ENCODE results near the gene PPP4R3A.
A peak's percentile ranks its signal among the peaks of the same experiment; 100 is the strongest.
"Not testable (repeated sequence)": the region's sequence is repeated elsewhere in the genome, so short reads cannot be mapped to it uniquely, and the experiment has no call there.

Gene PPP4R3A

GRCh38 chr14:91428931-91429330 lies 81.2 kb downstream of the PPP4R3A start:
- DNase-seq: not testable (repeated sequence)

- DNase-seq: not testable (repeated sequence)
Measured at GRCh38 chr14:91425531-91425944, 84.6 kb downstream of the PPP4R3A start.

GRCh38 chr14:91424813-91425530 lies 85.1 kb downstream of the PPP4R3A start:
- DNase-seq: no peak

GRCh38 chr14:91420686-91421085 lies 89.4 kb downstream of the PPP4R3A start:
- no peak for DNase-seq

- no peak for DNase-seq
Measured at GRCh38 chr14:91419451-91419850, 90.7 kb downstream of the PPP4R3A start.

- DNase-seq: no peak
Measured at GRCh38 chr14:91419044-91419397, 91.1 kb downstream of the PPP4R3A start.

GRCh38 chr14:91418387-91419043 lies 91.6 kb downstream of the PPP4R3A start:
- DNase-seq: peak; percentile 96

- DNase-seq: peak; percentile 84
Measured at GRCh38 chr14:91417983-91418386, 92.1 kb downstream of the PPP4R3A start.

GRCh38 chr14:91417120-91417982 lies 92.8 kb downstream of the PPP4R3A start, which contains the start of gene CCDC88C:
TSS of gene CCDC88C (minus strand) at chr14:91417820. CDS start at chr14:91417690, 130 bp downstream.
- peak; percentile 82 for DNase-seq

GRCh38 chr14:91416744-91417119 lies 93.4 kb downstream of the PPP4R3A start:
- no peak for DNase-seq

- DNase-seq: no peak
Measured at GRCh38 chr14:91415794-91416743, 94.0 kb downstream of the PPP4R3A start.

- no peak for DNase-seq
Measured at GRCh38 chr14:91414475-91414833, 95.7 kb downstream of the PPP4R3A start.

- DNase-seq: no peak
Measured at GRCh38 chr14:91413547-91414474, 96.3 kb downstream of the PPP4R3A start.

GRCh38 chr14:91412939-91413338 lies 97.2 kb downstream of the PPP4R3A start:
- no peak for DNase-seq

- no peak for DNase-seq
Measured at GRCh38 chr14:91410771-91411536, 99.2 kb downstream of the PPP4R3A start.

- no peak for DNase-seq
Measured at GRCh38 chr14:91409928-91410718, 100.0 kb downstream of the PPP4R3A start.

- DNase-seq: not testable (repeated sequence)
Measured at GRCh38 chr14:91409240-91409639, 100.9 kb downstream of the PPP4R3A start.
